HepG2 (cell line): ENCODE data around the gene GORASP2. TPM values are rescaled to one million over a fixed set of nuclear protein-coding genes. Genes with fewer than 3 reads are reported as not detected.

Source experiments
- AKNA ChIP-seq: sonication (generic); formaldehyde crosslinking; IDR thresholded peaks from 2 replicates; pipeline ENCODE4 v1.4.0; 2020; ENCODE audit warnings: missing genetic modification reagents, borderline replicate concordance
- ATF2 ChIP-seq: sonication (generic); formaldehyde crosslinking; IDR thresholded peaks from 2 replicates; pipeline ENCODE4 v1.4.0; 2020; ENCODE audit warnings: missing genetic modification reagents
- HNF4G ChIP-seq, 2 experiments: sonication (generic) in 1 of 2; formaldehyde crosslinking in 1 of 2; IDR thresholded peaks; 2 replicates each; pipeline versions ENCODE4 v1.4.0 to v1.6.1; 2011 to 2020; ENCODE audit warnings: borderline replicate concordance in 2 of 2, low read depth in 2 of 2, mild to moderate bottlenecking in 2 of 2, low read length in 1 of 2, missing genetic modification reagents in 1 of 2, moderate library complexity in 1 of 2
- MIXL1 ChIP-seq: IDR thresholded peaks from 2 replicates; pipeline ENCODE4 v1.6.1; 2016
- MTERF4 ChIP-seq: sonication (generic); formaldehyde crosslinking; IDR thresholded peaks from 2 replicates; pipeline ENCODE4 v1.8.0; 2023; ENCODE audit warnings: mild to moderate bottlenecking, missing genetic modification reagents
- MXD1 ChIP-seq: sonication (generic); formaldehyde crosslinking; IDR thresholded peaks from 2 replicates; pipeline ENCODE4 v1.4.0; 2020; ENCODE audit warnings: mild to moderate bottlenecking, missing genetic modification reagents
- POGZ ChIP-seq: sonication (generic); formaldehyde crosslinking; IDR thresholded peaks from 2 replicates; pipeline ENCODE4 v1.4.0; 2020; ENCODE audit warnings: mild to moderate bottlenecking, missing genetic modification reagents
- PRPF4 ChIP-seq: fragments of 200-400 bp; formaldehyde crosslinking; IDR thresholded peaks from 2 replicates; pipeline ENCODE4 v1.6.1; 2016; ENCODE audit warnings: low read length, low read depth; ENCODE audit not compliant: poor library complexity, severe bottlenecking
- PTBP1 ChIP-seq: fragments of 200-400 bp; formaldehyde crosslinking; IDR thresholded peaks from 2 replicates; pipeline ENCODE4 v1.6.1; 2018; ENCODE audit warnings: low read length, low read depth; ENCODE audit not compliant: poor library complexity, severe bottlenecking
- TEAD3 ChIP-seq: optimal IDR thresholded peaks from 2 replicates; pipeline ENCODE3; 2016; ENCODE audit warnings: borderline replicate concordance
- TMF1 ChIP-seq: sonication (generic); formaldehyde crosslinking; IDR thresholded peaks from 2 replicates; pipeline ENCODE4 v1.8.1; 2022; ENCODE audit warnings: low read depth, missing genetic modification reagents
- TRAFD1 ChIP-seq: sonication (generic); formaldehyde crosslinking; IDR thresholded peaks from 2 replicates; pipeline ENCODE4 v1.5.1; 2020; ENCODE audit warnings: missing genetic modification reagents, mild to moderate bottlenecking, borderline replicate concordance
- YEATS4 ChIP-seq: sonication (generic); formaldehyde crosslinking; IDR thresholded peaks from 2 replicates; pipeline ENCODE4 v1.4.0; 2020; ENCODE audit warnings: missing genetic modification reagents, borderline replicate concordance
- YY1 ChIP-seq: IDR thresholded peaks from 2 replicates; pipeline ENCODE4 v1.6.1; 2011; ENCODE audit warnings: low read length, low read depth, moderate library complexity, mild to moderate bottlenecking; ENCODE audit not compliant: insufficient read depth, insufficient replicate concordance
- ZBTB7A ChIP-seq: sonication (generic); formaldehyde crosslinking; IDR thresholded peaks from 2 replicates; pipeline ENCODE4 v1.8.0; 2022; ENCODE audit warnings: mild to moderate bottlenecking, missing genetic modification reagents
- ZNF17 ChIP-seq: sonication (generic); formaldehyde crosslinking; IDR thresholded peaks from 2 replicates; pipeline ENCODE4 v1.5.0; 2020; ENCODE audit warnings: mild to moderate bottlenecking, missing genetic modification reagents
- ZNF567 ChIP-seq: sonication (generic); formaldehyde crosslinking; IDR thresholded peaks from 2 replicates; pipeline ENCODE4 v1.8.1; 2023; ENCODE audit warnings: mild to moderate bottlenecking, missing genetic modification reagents, borderline replicate concordance
- ZSCAN20 ChIP-seq: sonication (generic); formaldehyde crosslinking; IDR thresholded peaks from 2 replicates; pipeline ENCODE4 v1.4.0; 2020; ENCODE audit warnings: missing genetic modification reagents, mild to moderate bottlenecking, borderline replicate concordance
- polyA plus RNA-seq, 8 experiments: library from polyadenylated mRNA; depleted of rRNA in 3 of 8; stranded (reverse) in 7 of 8; unstranded in 1 of 8; fragments of >200 nt; fragmentation: Illumina TruSeq in 4 of 8; extraction: Trizol in 4 of 8; gene quantifications; 2 replicates each; pipeline versions ENCODE4 v1.2.1 to v1.2.3, GENCODE V29; 2011 to 2016; ENCODE audit warnings: low read depth in 4 of 8, missing spikeins in 1 of 8, mixed read lengths in 1 of 8; ENCODE audit not compliant: insufficient read depth in 1 of 8
- total RNA-seq, 5 experiments: library from RNA; depleted of rRNA; stranded (reverse); fragments of >200 nt; fragmentation: Illumina TruSeq; extraction: Trizol; gene quantifications; 2 replicates each; pipeline ENCODE4 v1.2.3, GENCODE V29; 2016; ENCODE audit warnings: low read depth in 1 of 5

The GORASP2 gene
- total and polyA plus RNA-seq, 2 of the 13 experiments (the other 11 are each of a cell fraction or from before 2014, with no cell fraction given): 103 to 239 TPM

GRCh38 chr2:170928824-170929685 lies at the start of gene GORASP2 (continued):
- TF ChIP-seq ZNF567 (no peak; the same call in 1 of the 2 replicates), TEAD3 (CRISPR knock-in tag) (peak; percentile 95), ZNF17 (CRISPR knock-in tag) (no peak), HNF4G (IDR thresholded peaks at IDR 0.05; ENCODE audit: borderline replicate concordance, low read depth, low read length) (no peak), HNF4G (CRISPR knock-in tag; IDR thresholded peaks at IDR 0.05; ENCODE audit: borderline replicate concordance, low read depth) (peak; percentile 79; the same call in 1 of the 2 replicates), AKNA (CRISPR knock-in tag) (no peak), ZSCAN20 (CRISPR knock-in tag) (peak; percentile 57; the same call in 1 of the 2 replicates), MXD1 (CRISPR knock-in tag) (peak; percentile 7; the same call in 1 of the 2 replicates), TRAFD1 (CRISPR knock-in tag) (no peak), ZBTB7A (peak; percentile 88), PRPF4 (no peak), TMF1 (CRISPR knock-in tag) (peak; percentile 96), MIXL1 (CRISPR knock-in tag) (peak; percentile 68; the same call in 1 of the 2 replicates), MTERF4 (CRISPR knock-in tag) (peak; percentile 75), YY1 (peak; percentile 82), ATF2 (CRISPR knock-in tag) (peak; percentile 89), POGZ (CRISPR knock-in tag) (peak; percentile 100), YEATS4 (CRISPR knock-in tag) (peak; percentile 100), PTBP1 (peak; percentile 95)
